ENCODE results near the gene CPXM1. TPM values are rescaled to one million over a fixed set of nuclear protein-coding genes. Genes with fewer than 3 reads are reported as not detected.

The CPXM1 gene
- total RNA-seq, 1 experiment from 2014 or later = not detected

DNA sequence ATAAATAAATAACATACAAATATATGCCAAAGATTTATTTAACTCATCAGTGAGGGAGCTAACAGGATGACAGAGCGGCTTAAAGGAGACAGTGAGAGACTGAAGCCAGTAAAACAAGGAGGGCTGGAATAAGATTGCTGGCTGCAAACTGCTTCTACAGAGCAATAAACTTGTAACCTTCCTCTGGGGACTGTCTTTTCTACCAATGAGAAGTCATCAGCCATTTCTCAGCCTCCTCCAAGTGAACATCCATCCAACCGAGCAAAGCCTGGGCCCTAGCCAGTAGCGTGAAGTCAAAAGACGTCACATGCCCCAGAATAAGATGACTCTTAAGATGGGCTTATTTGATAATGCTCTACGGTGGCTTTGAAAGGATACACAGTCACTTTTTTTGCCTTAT is 42.5 kb downstream of the CPXM1 start:
- no peak overlapping the region for H3K27ac ChIP-seq (ENCODE audit: low read length)
- no peak overlapping the region for H3K4me3 ChIP-seq (ENCODE audit: low read length)
- no TSS peak for BruUV-seq (replicated peaks)
- H3K79me2 ChIP-seq (ENCODE audit: low read length) = no peaks in the 10 kb centered on the region
- H3F3A ChIP-seq (ENCODE audit: low read length, unreplicated experiment) = no peaks in the 10 kb centered on the region
- H3K9ac ChIP-seq (ENCODE audit: low read length) = no peak overlapping the region
- peaks cover 6% of the 10 kb centered on the region for H3K4me1 ChIP-seq (ENCODE audit: insufficient read depth, low read length)
- DNase-seq (no peak), ATAC-seq (no peak)
- H3K9me3 ChIP-seq (ENCODE audit: low read length) = no peaks in the 10 kb centered on the region
- ChIA-PET POLR2A (ENCODE audit: unreplicated experiment) (no interaction called here), CTCF (interaction anchor here (0.6 to 1.1 kb wide), 3 partner anchors 94 to 243 kb away, joined by 3 to 9 read pairs (median 4); no protein-coding TSS in a partner anchor)
- H2AFZ ChIP-seq (ENCODE audit: low read length) = no peak overlapping the region
- TF ChIP-seq EZH2 (IDR thresholded peaks at IDR 0.05; ENCODE audit: low read length, unreplicated experiment) (no peak), CTCF (conservative IDR thresholded peaks at IDR 0.05; ENCODE audit: low read depth, low read length) (no peak), EZH2phosphoT487 (IDR thresholded peaks at IDR 0.05; ENCODE audit: borderline replicate concordance, low read length) (no peak)
- no peak overlapping the region for H3K4me2 ChIP-seq (ENCODE audit: low read length)
- no peaks in the 10 kb centered on the region for H3K9me2 ChIP-seq (replicated peaks; ENCODE audit: low read length)
- H3K27me3 ChIP-seq (ENCODE audit: low read length) = no peaks in the 10 kb centered on the region
- no peaks in the 10 kb centered on the region for H4K20me1 ChIP-seq (ENCODE audit: low read length)
- intact Hi-C loops (cut with micrococcal nuclease) = no loop called here
- no peaks in the 10 kb centered on the region for H3K36me3 ChIP-seq (ENCODE audit: low read depth, low read length)

- H3K9ac ChIP-seq (ENCODE audit: low read length) = no peak overlapping the region
- ATAC-seq = no peak
- no peaks in the 10 kb centered on the region for H3F3A ChIP-seq (ENCODE audit: low read length, unreplicated experiment)
- no peaks in the 10 kb centered on the region for H3K36me3 ChIP-seq (ENCODE audit: low read depth, low read length)
- ChIA-PET POLR2A (ENCODE audit: unreplicated experiment) (no interaction called here), CTCF (no interaction called here)
- H3K4me2 ChIP-seq (ENCODE audit: low read length) = no peak overlapping the region
- H3K9me3 ChIP-seq (ENCODE audit: low read length) = no peaks in the 10 kb centered on the region
- TF ChIP-seq CTCF (conservative IDR thresholded peaks at IDR 0.05; ENCODE audit: low read depth, low read length) (no peak), EZH2phosphoT487 (IDR thresholded peaks at IDR 0.05; ENCODE audit: borderline replicate concordance, low read length) (no peak)
- peaks cover 13% of the 10 kb centered on the region for H3K4me1 ChIP-seq (ENCODE audit: insufficient read depth, low read length)
- no peak overlapping the region for H3K4me3 ChIP-seq (ENCODE audit: low read length)
- no peaks in the 10 kb centered on the region for H3K79me2 ChIP-seq (ENCODE audit: low read length)
- no TSS peak for BruUV-seq (replicated peaks)
- intact Hi-C loops (cut with micrococcal nuclease) = no loop called here
- H3K27ac ChIP-seq (ENCODE audit: low read length) = no peak overlapping the region
- H2AFZ ChIP-seq (ENCODE audit: low read length) = no peak overlapping the region
- H4K20me1 ChIP-seq (ENCODE audit: low read length) = no peaks in the 10 kb centered on the region
- no peak for DNase-seq
- no peaks in the 10 kb centered on the region for H3K27me3 ChIP-seq (ENCODE audit: low read length)
- H3K9me2 ChIP-seq (replicated peaks; ENCODE audit: low read length) = no peaks in the 10 kb centered on the region
These were observed 43.4 kb downstream of the CPXM1 start for GRCh38 chr20:2757001-2757400.

GRCh38 chr20:2756056-2756611 is 44.3 kb downstream of the CPXM1 start:
- intact Hi-C loops (cut with micrococcal nuclease) = loop anchor here (1.0 kb wide), 1 partner anchor 96 kb away; no protein-coding TSS in a partner anchor
- DNase-seq = peak; percentile 71

More at GRCh38 chr20:2756056-2756611, 44.3 kb downstream of the CPXM1 start:
- CTCF ChIA-PET = interaction anchor here (1.8 kb wide), 1 partner anchor 96 kb away, joined by 12 read pairs; no protein-coding TSS in a partner anchor
- Histone ChIP-seq H3K4me3 (ENCODE audit: low read length) (no peak overlapping the region), H3K9me2 (replicated peaks; ENCODE audit: low read length) (no peaks in the 10 kb centered on the region), H4K20me1 (ENCODE audit: low read length) (no peaks in the 10 kb centered on the region), H3K79me2 (ENCODE audit: low read length) (no peaks in the 10 kb centered on the region), H3K36me3 (ENCODE audit: low read depth, low read length) (no peaks in the 10 kb centered on the region), H3K27ac (ENCODE audit: low read length) (no peak overlapping the region), H3K27me3 (ENCODE audit: low read length) (no peaks in the 10 kb centered on the region), H3F3A (ENCODE audit: low read length, unreplicated experiment) (no peaks in the 10 kb centered on the region), H3K4me1 (ENCODE audit: insufficient read depth, low read length) (peaks cover 18% of the 10 kb centered on the region), H3K9me3 (ENCODE audit: low read length) (no peaks in the 10 kb centered on the region), H2AFZ (ENCODE audit: low read length) (peak overlapping the region; percentile 32; the same call in 1 of the 2 replicates), H3K4me2 (ENCODE audit: low read length) (no peak overlapping the region), H3K9ac (ENCODE audit: low read length) (no peak overlapping the region)
- POLR2A ChIA-PET (ENCODE audit: unreplicated experiment) = no interaction called here
- peak; percentile 60 for ATAC-seq
- TF ChIP-seq CTCF (conservative IDR thresholded peaks at IDR 0.05; ENCODE audit: low read depth, low read length) (peak; percentile 94), EZH2phosphoT487 (IDR thresholded peaks at IDR 0.05; ENCODE audit: borderline replicate concordance, low read length) (no peak)
- BruUV-seq (replicated peaks) = no TSS peak
